ENCODE results near the gene UPB1. TPM values are rescaled to one million over a fixed set of nuclear protein-coding genes. Genes with fewer than 3 reads are reported as not detected.

UPB1 gene
- total and polyA plus RNA-seq, 9 of the 15 experiments (the other 6 are each of a cell fraction or from before 2014, with no cell fraction given): 0.06 to 0.11 TPM; not detected in 7

DNA sequence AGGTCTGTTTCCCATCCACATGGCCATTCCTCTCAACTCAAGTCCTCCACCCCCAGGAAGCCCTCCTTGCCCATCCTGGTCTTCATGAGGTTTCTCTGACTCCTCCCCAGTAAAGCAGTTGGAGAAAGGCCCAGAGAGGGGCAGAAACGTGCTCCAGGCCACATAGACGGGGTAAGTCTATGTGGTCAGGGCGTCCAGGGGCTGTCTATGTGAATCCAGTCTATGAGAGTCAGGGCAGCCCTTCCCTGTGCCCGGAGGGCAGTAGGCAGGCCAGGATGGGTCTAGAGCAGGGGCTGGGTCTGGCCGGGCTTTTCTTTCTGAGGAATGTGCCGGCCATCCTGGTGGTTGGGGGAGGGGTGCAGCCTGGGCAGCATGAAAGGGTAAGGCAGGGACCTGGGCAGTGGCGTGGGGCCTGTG lies 48.1 kb downstream of the UPB1 start:
- H3K79me2 ChIP-seq (ENCODE audit: control insufficient read depth, insufficient read depth, low read length): no peaks in the 10 kb centered on the region
- H3K9me1 ChIP-seq (ENCODE audit: control insufficient read depth, insufficient read depth, low read length): no peaks in the 10 kb centered on the region
- no peak overlapping the region for H3K27ac ChIP-seq (ENCODE audit: extremely low read depth, low read depth, low read length)
- DNase-seq (ENCODE audit: extremely low read depth in 1 of 4, low spot score in 3 of 4) (no peak), FAIRE-seq (no peak), ATAC-seq (no peak)
- no peak overlapping the region for H3K9ac ChIP-seq (ENCODE audit: insufficient read depth in 1 of 2, low read depth in 2 of 2, low read length in 2 of 2)
- ChIA-PET CTCF (ENCODE audit: low intra/inter-chr PET ratio) (no interaction called here), POLR2A (interaction anchor here (0.5 to 2.0 kb wide), 2 partner anchors 12 to 42 kb away, joined by 3 to 7 read pairs; partner anchors contain the start of gene GUCD1)
- no peak overlapping the region for H2AFZ ChIP-seq (ENCODE audit: low read depth, low read length)
- in situ Hi-C loops (cut with MboI): no loop called here
- peaks cover 68% of the 10 kb centered on the region; the same call in 2 of the 3 replicates for H3K36me3 ChIP-seq (ENCODE audit: control insufficient read depth, insufficient read depth, low read length)
- H3K9me3 ChIP-seq (replicated peaks; ENCODE audit: control insufficient read depth, insufficient read depth, low read depth, low read length): no peaks in the 10 kb centered on the region
- no peak overlapping the region for H3K4me2 ChIP-seq (ENCODE audit: insufficient read depth, low read length)
- peaks cover 0 to 4% of the 10 kb centered on the region in 2 experiments; a peak in 1 of 5 replicates for H3K4me1 ChIP-seq (replicated peaks in 1 of 2; ENCODE audit: control insufficient read depth in 2 of 2, insufficient read depth in 2 of 2, low read length in 2 of 2)
- TF ChIP-seq KDM4B (IDR thresholded peaks at IDR 0.05; ENCODE audit: borderline replicate concordance in 2 of 2, low read depth in 1 of 2) (no peak), ZFP30 (CRISPR knock-in tag; IDR thresholded peaks at IDR 0.05; ENCODE audit: borderline replicate concordance) (no peak), ZFP36 (IDR thresholded peaks at IDR 0.05; ENCODE audit: low read depth, low read length, partially characterized antibody) (peak; percentile 57), ZNF24 (IDR thresholded peaks at IDR 0.05) (no peak)
- 95% methylated on average over 4 of the region's 7 CpGs for WGBS (ENCODE audit: insufficient coverage, low coverage, missing lambda C conversion rate)
- BruUV-seq (replicated peaks): no TSS peak
- intact Hi-C loops (cut with micrococcal nuclease): no loop called here
- H4K20me1 ChIP-seq (replicated peaks; ENCODE audit: control insufficient read depth, insufficient read depth, low read length): no peaks in the 10 kb centered on the region
- no peaks in the 10 kb centered on the region for H3K27me3 ChIP-seq (ENCODE audit: control insufficient read depth in 2 of 2, insufficient read depth in 2 of 2, low read length in 2 of 2)
- H3K4me3 ChIP-seq: no peak overlapping the region

DNA sequence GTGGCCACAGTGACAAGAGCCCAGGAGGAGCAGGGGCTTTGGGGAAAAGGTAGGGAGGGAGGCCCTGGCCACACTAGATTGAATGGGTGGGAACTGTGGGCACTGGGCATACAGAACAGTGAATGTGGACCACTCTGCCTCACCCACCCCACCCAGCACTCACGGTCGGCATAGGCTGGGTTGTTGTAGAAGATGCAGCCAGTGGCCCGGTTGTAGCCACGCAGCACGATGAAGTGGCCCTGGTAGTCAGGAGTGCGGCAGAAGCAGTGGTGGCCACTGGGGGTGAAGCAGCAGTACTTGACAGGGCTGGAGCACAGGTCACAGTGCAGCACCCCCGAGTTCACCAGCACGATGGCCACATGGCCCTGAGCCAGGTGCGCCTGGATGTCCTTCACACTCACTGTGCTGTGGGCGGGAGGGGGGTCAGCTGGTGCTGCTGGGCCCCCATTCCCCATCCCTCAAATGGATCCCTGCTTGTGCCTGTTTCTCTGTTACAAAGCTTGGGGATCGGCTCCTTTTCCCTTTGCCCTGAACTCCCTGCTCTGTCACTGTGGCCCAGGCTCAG lies 48.6 kb downstream of the UPB1 start:
- H4K20me1 ChIP-seq (replicated peaks; ENCODE audit: control insufficient read depth, insufficient read depth, low read length): no peaks in the 10 kb centered on the region
- peaks cover 72% of the 10 kb centered on the region; the same call in 2 of the 3 replicates for H3K36me3 ChIP-seq (ENCODE audit: control insufficient read depth, insufficient read depth, low read length)
- in situ Hi-C loops (cut with MboI): no loop called here
- H3K9me1 ChIP-seq (ENCODE audit: control insufficient read depth, insufficient read depth, low read length): no peaks in the 10 kb centered on the region
- FAIRE-seq (no peak), DNase-seq (ENCODE audit: extremely low read depth in 1 of 4, low spot score in 3 of 4) (no peak), ATAC-seq (no peak)
- no peaks in the 10 kb centered on the region for H3K9me3 ChIP-seq (replicated peaks; ENCODE audit: control insufficient read depth, insufficient read depth, low read depth, low read length)
- BruUV-seq (replicated peaks): no TSS peak
- ChIA-PET CTCF (ENCODE audit: low intra/inter-chr PET ratio) (no interaction called here), POLR2A (interaction anchor here (0.6 to 2.0 kb wide), 3 partner anchors 10 to 120 kb away, joined by 4 to 7 read pairs (median 5); partner anchors contain the start of gene GUCD1)
- no peak overlapping the region for H2AFZ ChIP-seq (ENCODE audit: low read depth, low read length)
- H3K4me3 ChIP-seq: no peak overlapping the region
- WGBS (ENCODE audit: insufficient coverage, low coverage, missing lambda C conversion rate): 89% methylated on average over 10 of the region's 11 CpGs
- no peak overlapping the region for H3K9ac ChIP-seq (ENCODE audit: insufficient read depth in 1 of 2, low read depth in 2 of 2, low read length in 2 of 2)
- intact Hi-C loops (cut with micrococcal nuclease): no loop called here
- no peaks in the 10 kb centered on the region for H3K79me2 ChIP-seq (ENCODE audit: control insufficient read depth, insufficient read depth, low read length)
- no peak overlapping the region for H3K27ac ChIP-seq (ENCODE audit: extremely low read depth, low read depth, low read length)
- no peaks in the 10 kb centered on the region for H3K27me3 ChIP-seq (ENCODE audit: control insufficient read depth in 2 of 2, insufficient read depth in 2 of 2, low read length in 2 of 2)
- H3K4me2 ChIP-seq (ENCODE audit: insufficient read depth, low read length): no peak overlapping the region
- TF ChIP-seq, protein P1, sequence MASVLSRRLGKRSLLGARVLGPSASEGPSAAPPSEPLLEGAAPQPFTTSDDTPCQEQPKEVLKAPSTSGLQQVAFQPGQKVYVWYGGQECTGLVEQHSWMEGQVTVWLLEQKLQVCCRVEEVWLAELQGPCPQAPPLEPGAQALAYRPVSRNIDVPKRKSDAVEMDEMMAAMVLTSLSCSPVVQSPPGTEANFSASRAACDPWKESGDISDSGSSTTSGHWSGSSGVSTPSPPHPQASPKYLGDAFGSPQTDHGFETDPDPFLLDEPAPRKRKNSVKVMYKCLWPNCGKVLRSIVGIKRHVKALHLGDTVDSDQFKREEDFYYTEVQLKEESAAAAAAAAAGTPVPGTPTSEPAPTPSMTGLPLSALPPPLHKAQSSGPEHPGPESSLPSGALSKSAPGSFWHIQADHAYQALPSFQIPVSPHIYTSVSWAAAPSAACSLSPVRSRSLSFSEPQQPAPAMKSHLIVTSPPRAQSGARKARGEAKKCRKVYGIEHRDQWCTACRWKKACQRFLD (CRISPR knock-in tag; IDR thresholded peaks at IDR 0.05): no peak
- TF ChIP-seq RBFOX2 (IDR thresholded peaks at IDR 0.05; ENCODE audit: low read depth, low read length): peak; percentile 27; the same call in 1 of the 2 replicates
- H3K4me1 ChIP-seq (replicated peaks in 1 of 2; ENCODE audit: control insufficient read depth in 2 of 2, insufficient read depth in 2 of 2, low read length in 2 of 2): peaks cover 0 to 4% of the 10 kb centered on the region in 2 experiments; a peak in 1 of 5 replicates

Measured in K562 (cell line).